CD8-positive, alpha-beta memory T cell (primary cell): ENCODE measurements around the gene GAN. TPM values are rescaled to one million over a fixed set of nuclear protein-coding genes. Genes with fewer than 3 reads are reported as not detected.
A peak's percentile ranks its signal among the peaks of the same experiment; 100 is the strongest.

Source experiments
- CTCF ChIA-PET: fragments of 350-600 bp; sonication (Branson Sonifier 250); formaldehyde crosslinking; loops from one replicate; lab custom pipeline; 2021; ENCODE audit warnings: antibody characterized with exemption; lab: Charles Lee
- POLR2A ChIA-PET: fragments of 350-600 bp; sonication (Branson Sonifier 250); formaldehyde crosslinking; loops from one replicate; lab custom pipeline; 2021; ENCODE audit warnings: antibody characterized with exemption; lab: Charles Lee
- DNase-seq, 5 donors: peaks; one replicate each; pipeline versions ENCODE4 v3.0.0 to v3.0.0-alpha.2; 2020 to 2022; ENCODE audit warnings: mixed read lengths in 1 of 5
- H3K27ac ChIP-seq: one replicate; pipeline ENCODE4 v1.7.0; 2013; ENCODE audit warnings: low read depth, mild to moderate bottlenecking, low read length, moderate library complexity
- H3K27me3 ChIP-seq: 2 replicates; pipeline ENCODE4 v1.7.0; 2013; ENCODE audit warnings: low read length, mild to moderate bottlenecking; ENCODE audit not compliant: insufficient read depth, poor library complexity, severe bottlenecking
- H3K36me3 ChIP-seq: 2 replicates; pipeline ENCODE4 v1.7.0; 2013; ENCODE audit warnings: mild to moderate bottlenecking, low read length, moderate library complexity; ENCODE audit not compliant: insufficient read depth
- H3K4me1 ChIP-seq: 2 replicates; pipeline ENCODE4 v1.7.0; 2013; ENCODE audit warnings: mild to moderate bottlenecking, low read length, moderate library complexity; ENCODE audit not compliant: insufficient read depth
- H3K4me3 ChIP-seq: 2 replicates; pipeline ENCODE4 v1.7.0; 2013; ENCODE audit warnings: mild to moderate bottlenecking, low read length
- H3K9me3 ChIP-seq: 2 replicates; pipeline ENCODE4 v1.7.0; 2013; ENCODE audit warnings: mild to moderate bottlenecking, low read length
- H3K27ac Mint-ChIP-seq, 8 donors: one replicate each; pipeline ENCODE4 v1.8.0; 2020 to 2021; ENCODE audit warnings: mixed read lengths in 8 of 8, mild to moderate bottlenecking in 6 of 8, inconsistent platforms in 3 of 8, moderate library complexity in 3 of 8
- H3K27me3 Mint-ChIP-seq, 2 donors: one replicate each; pipeline ENCODE4 v1.8.0; 2020 to 2021; ENCODE audit warnings: mixed read lengths in 2 of 2, mild to moderate bottlenecking in 1 of 2, moderate library complexity in 1 of 2
- H3K36me3 Mint-ChIP-seq, 3 donors: one replicate each; pipeline ENCODE4 v1.8.0; 2020 to 2021; ENCODE audit warnings: mixed read lengths in 3 of 3, inconsistent platforms in 1 of 3, mild to moderate bottlenecking in 1 of 3
- H3K4me1 Mint-ChIP-seq, 3 donors: one replicate each; pipeline ENCODE4 v1.8.0; 2020 to 2021; ENCODE audit warnings: mixed read lengths in 3 of 3, inconsistent platforms in 1 of 3, mild to moderate bottlenecking in 1 of 3
- H3K4me3 Mint-ChIP-seq, 7 donors: one replicate each; pipeline ENCODE4 v1.8.0; 2020 to 2021; ENCODE audit warnings: mixed read lengths in 7 of 7, mild to moderate bottlenecking in 6 of 7, moderate library complexity in 4 of 7, inconsistent platforms in 2 of 7
- H3K9me3 Mint-ChIP-seq, 5 donors: one replicate each; pipeline ENCODE4 v1.8.0; 2020 to 2022; ENCODE audit warnings: mixed read lengths in 5 of 5, mild to moderate bottlenecking in 3 of 5, moderate library complexity in 2 of 5, inconsistent platforms in 1 of 5
- polyA plus RNA-seq: library from polyadenylated mRNA; unstranded; fragments of 300-500 nt; fragmentation: Illumina TruSeq; gene quantifications from one replicate; pipeline ENCODE4 v1.2.3, GENCODE V29; 2021
- total RNA-seq, 2 experiments: library from RNA; stranded (reverse); gene quantifications; one replicate each; pipeline ENCODE4 v1.2.3, GENCODE V29; 2021

Gene GAN
- total and polyA plus RNA-seq, 3 experiments from 2014 or later = 2.4 to 12.0 (median 11.0) TPM

- H3K36me3 Mint-ChIP-seq = no peaks in the 10 kb centered on the region
- no peaks in the 10 kb centered on the region for H3K4me1 Mint-ChIP-seq
- no peaks in the 10 kb centered on the region for H3K27me3 ChIP-seq
- no peaks in the 10 kb centered on the region for H3K36me3 ChIP-seq
- H3K4me3 Mint-ChIP-seq = no peak overlapping the region
- H3K27ac Mint-ChIP-seq = no peak overlapping the region
- H3K9me3 Mint-ChIP-seq = no peaks in the 10 kb centered on the region
- no peak overlapping the region for H3K27ac ChIP-seq
- H3K4me3 ChIP-seq = no peak overlapping the region
- DNase-seq = no peak
- CTCF ChIA-PET = no interaction called here
- H3K9me3 ChIP-seq = no peaks in the 10 kb centered on the region
- H3K4me1 ChIP-seq = no peaks in the 10 kb centered on the region
- POLR2A ChIA-PET = no interaction called here
- H3K27me3 Mint-ChIP-seq = peaks cover 11 to 13% of the 10 kb centered on the region in 2 donors
Measured at GRCh38 chr16:81286190-81286589, 28.6 kb upstream of the GAN start.

GRCh38 chr16:81291117-81291516 lies 23.6 kb upstream of the GAN start:
- no peak for DNase-seq
- Mint-ChIP-seq H3K4me1 (no peaks in the 10 kb centered on the region), H3K36me3 (no peaks in the 10 kb centered on the region), H3K9me3 (no peaks in the 10 kb centered on the region), H3K27me3 (peaks cover 18 to 38% of the 10 kb centered on the region in 2 donors), H3K4me3 (peak overlapping the region in 1 of 7 donors; percentile 23), H3K27ac (no peak overlapping the region)
- H3K36me3 ChIP-seq = no peaks in the 10 kb centered on the region
- no peaks in the 10 kb centered on the region for H3K4me1 ChIP-seq
- CTCF ChIA-PET = interaction anchor here (0.9 kb wide), 1 partner anchor 30 kb away, joined by 3 read pairs; no protein-coding TSS in a partner anchor
- H3K4me3 ChIP-seq = no peak overlapping the region
- POLR2A ChIA-PET = no interaction called here
- no peak overlapping the region for H3K27ac ChIP-seq
- no peaks in the 10 kb centered on the region for H3K27me3 ChIP-seq
- no peaks in the 10 kb centered on the region for H3K9me3 ChIP-seq

- Histone ChIP-seq H3K27me3 (no peaks in the 10 kb centered on the region), H3K4me1 (no peaks in the 10 kb centered on the region), H3K27ac (no peak overlapping the region), H3K9me3 (no peaks in the 10 kb centered on the region), H3K4me3 (no peak overlapping the region), H3K36me3 (no peaks in the 10 kb centered on the region)
- H3K36me3 Mint-ChIP-seq = no peaks in the 10 kb centered on the region
- DNase-seq = no peak
- H3K9me3 Mint-ChIP-seq = peaks cover 0 to 1% (median 0%) of the 10 kb centered on the region in 5 donors
- H3K4me1 Mint-ChIP-seq = no peaks in the 10 kb centered on the region
- POLR2A ChIA-PET = no interaction called here
- CTCF ChIA-PET = no interaction called here
- no peak overlapping the region for H3K27ac Mint-ChIP-seq
- H3K27me3 Mint-ChIP-seq = peaks cover 22 to 48% of the 10 kb centered on the region in 2 donors
- H3K4me3 Mint-ChIP-seq = no peak overlapping the region
Measured at GRCh38 chr16:81292936-81293335, 21.8 kb upstream of the GAN start.

- H3K27me3 Mint-ChIP-seq = peaks cover 15 to 51% of the 10 kb centered on the region in 2 donors
- no peaks in the 10 kb centered on the region for H3K36me3 Mint-ChIP-seq
- no peaks in the 10 kb centered on the region for H3K4me1 ChIP-seq
- no peaks in the 10 kb centered on the region for H3K36me3 ChIP-seq
- no peaks in the 10 kb centered on the region for H3K9me3 ChIP-seq
- H3K27ac ChIP-seq = no peak overlapping the region
- CTCF ChIA-PET = no interaction called here
- H3K4me1 Mint-ChIP-seq = no peaks in the 10 kb centered on the region
- POLR2A ChIA-PET = no interaction called here
- H3K4me3 ChIP-seq = no peak overlapping the region
- H3K27ac Mint-ChIP-seq = no peak overlapping the region
- peak overlapping the region in 1 of 7 donors; percentile 32 for H3K4me3 Mint-ChIP-seq
- no peaks in the 10 kb centered on the region for H3K27me3 ChIP-seq
- H3K9me3 Mint-ChIP-seq = peaks cover 0 to 5% (median 0%) of the 10 kb centered on the region in 5 donors
- DNase-seq = no peak
Measured at GRCh38 chr16:81293909-81294802, 20.6 kb upstream of the GAN start.

GRCh38 chr16:81296631-81297030 lies 18.1 kb upstream of the GAN start:
- H3K4me1 Mint-ChIP-seq = no peaks in the 10 kb centered on the region
- no peak for DNase-seq
- no peaks in the 10 kb centered on the region for H3K36me3 ChIP-seq
- no peak overlapping the region for H3K27ac ChIP-seq
- peaks cover 9 to 51% of the 10 kb centered on the region in 2 donors for H3K27me3 Mint-ChIP-seq
- ChIA-PET POLR2A (no interaction called here), CTCF (no interaction called here)
- H3K27me3 ChIP-seq = no peaks in the 10 kb centered on the region
- H3K27ac Mint-ChIP-seq = no peak overlapping the region
- no peaks in the 10 kb centered on the region for H3K4me1 ChIP-seq
- no peak overlapping the region for H3K4me3 Mint-ChIP-seq
- H3K36me3 Mint-ChIP-seq = peaks cover 0 to 1% (median 0%) of the 10 kb centered on the region in 3 donors
- no peaks in the 10 kb centered on the region for H3K9me3 ChIP-seq
- no peak overlapping the region for H3K4me3 ChIP-seq
- H3K9me3 Mint-ChIP-seq = peaks cover 0 to 7% (median 0%) of the 10 kb centered on the region in 5 donors

GRCh38 chr16:81307770-81308169 lies 7.0 kb upstream of the GAN start:
- peaks cover 0 to 4% of the 10 kb centered on the region in 2 donors for H3K27me3 Mint-ChIP-seq

GRCh38 chr16:81310045-81310644 lies 4.6 kb upstream of the GAN start:
- Mint-ChIP-seq H3K4me1 (peaks cover 38 to 62% (median 58%) of the 10 kb centered on the region in 3 donors), H3K4me3 (peak overlapping the region in 1 of 7 donors; percentile 21), H3K27me3 (peaks cover 0 to 2% of the 10 kb centered on the region in 2 donors), H3K36me3 (peaks cover 0 to 13% (median 0%) of the 10 kb centered on the region in 3 donors), H3K9me3 (no peaks in the 10 kb centered on the region), H3K27ac (peak overlapping the region in 1 of 8 donors; percentile 8)
- H3K27ac ChIP-seq = no peak overlapping the region
- no peak for DNase-seq
- peaks cover 22% of the 10 kb centered on the region for H3K4me1 ChIP-seq
- ChIA-PET CTCF (no interaction called here), POLR2A (no interaction called here)
- H3K27me3 ChIP-seq = no peaks in the 10 kb centered on the region
- no peak overlapping the region for H3K4me3 ChIP-seq
- H3K36me3 ChIP-seq = no peaks in the 10 kb centered on the region
- H3K9me3 ChIP-seq = no peaks in the 10 kb centered on the region

More at GRCh38 chr16:81307770-81308169, 7.0 kb upstream of the GAN start:
- no peak for DNase-seq
- Histone ChIP-seq H3K27me3 (no peaks in the 10 kb centered on the region), H3K4me3 (no peak overlapping the region), H3K4me1 (peaks cover 6% of the 10 kb centered on the region), H3K9me3 (no peaks in the 10 kb centered on the region), H3K36me3 (no peaks in the 10 kb centered on the region), H3K27ac (no peak overlapping the region)
- ChIA-PET POLR2A (no interaction called here), CTCF (no interaction called here)
- Mint-ChIP-seq H3K4me3 (no peak overlapping the region), H3K36me3 (peaks cover 0 to 6% (median 5%) of the 10 kb centered on the region in 3 donors), H3K4me1 (peaks cover 21 to 42% (median 42%) of the 10 kb centered on the region in 3 donors), H3K27ac (no peak overlapping the region), H3K9me3 (no peaks in the 10 kb centered on the region)

GRCh38 chr16:81311762-81312161 lies 3.0 kb upstream of the GAN start:
- Histone ChIP-seq H3K36me3 (no peaks in the 10 kb centered on the region), H3K27me3 (no peaks in the 10 kb centered on the region), H3K4me1 (peaks cover 29% of the 10 kb centered on the region), H3K27ac (no peak overlapping the region), H3K4me3 (no peak overlapping the region), H3K9me3 (no peaks in the 10 kb centered on the region)
- Mint-ChIP-seq H3K4me1 (peaks cover 43 to 71% (median 70%) of the 10 kb centered on the region in 3 donors), H3K9me3 (no peaks in the 10 kb centered on the region), H3K27ac (peak overlapping the region in 3 of 8 donors; percentile 2 to 72 (median 27)), H3K36me3 (peaks cover 0 to 16% (median 0%) of the 10 kb centered on the region in 3 donors), H3K4me3 (peak overlapping the region in 2 of 7 donors; percentile 21 to 32), H3K27me3 (peaks cover 0 to 2% of the 10 kb centered on the region in 2 donors)
- POLR2A ChIA-PET = interaction anchor here (0.6 kb wide), 1 partner anchor 37 kb away, joined by 4 read pairs; no protein-coding TSS in a partner anchor
- no peak for DNase-seq
- CTCF ChIA-PET = interaction anchor here (1.3 kb wide), 1 partner anchor 276 kb away, joined by 3 read pairs; the partner anchor contains the start of gene ATMIN
